ENCODE data around the gene SFXN3.

DNA sequence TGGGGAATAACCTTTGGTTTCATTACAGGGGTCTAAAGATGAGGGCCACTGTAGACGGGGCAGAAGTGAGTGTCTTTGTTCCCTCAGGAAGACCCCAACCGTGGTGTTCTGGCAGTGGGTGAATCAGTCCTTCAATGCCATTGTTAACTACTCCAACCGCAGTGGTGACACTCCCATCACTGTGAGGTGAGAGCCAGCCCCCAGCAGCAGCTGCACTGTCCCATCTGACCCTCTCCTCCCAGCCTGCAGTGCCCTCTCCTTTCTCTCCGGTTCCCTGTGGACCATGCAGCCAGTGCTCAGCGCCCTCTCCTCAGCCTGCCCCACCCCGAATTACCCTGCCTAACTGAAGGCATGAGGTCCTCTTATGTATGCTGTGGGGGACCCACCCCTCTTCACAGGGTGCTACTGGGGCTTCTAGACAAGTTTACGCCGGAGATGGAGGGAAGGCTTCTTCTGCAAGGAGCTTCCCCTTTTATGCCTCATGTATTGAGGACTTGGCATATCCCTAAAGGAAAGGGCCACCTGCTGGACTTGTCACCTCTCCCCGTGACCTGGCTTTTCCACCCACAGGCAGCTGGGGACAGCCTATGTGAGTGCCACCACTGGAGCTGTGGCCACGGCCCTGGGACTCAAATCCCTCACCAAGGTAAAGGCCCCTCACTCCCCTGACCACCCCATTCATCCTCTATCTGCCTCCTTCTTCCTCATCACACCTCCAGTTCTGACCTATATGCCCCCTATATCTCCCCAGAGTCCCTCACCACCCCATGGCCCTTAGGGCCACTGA lies 5.1 kb downstream of the SFXN3 start:
- TF ChIP-seq, protein P1, sequence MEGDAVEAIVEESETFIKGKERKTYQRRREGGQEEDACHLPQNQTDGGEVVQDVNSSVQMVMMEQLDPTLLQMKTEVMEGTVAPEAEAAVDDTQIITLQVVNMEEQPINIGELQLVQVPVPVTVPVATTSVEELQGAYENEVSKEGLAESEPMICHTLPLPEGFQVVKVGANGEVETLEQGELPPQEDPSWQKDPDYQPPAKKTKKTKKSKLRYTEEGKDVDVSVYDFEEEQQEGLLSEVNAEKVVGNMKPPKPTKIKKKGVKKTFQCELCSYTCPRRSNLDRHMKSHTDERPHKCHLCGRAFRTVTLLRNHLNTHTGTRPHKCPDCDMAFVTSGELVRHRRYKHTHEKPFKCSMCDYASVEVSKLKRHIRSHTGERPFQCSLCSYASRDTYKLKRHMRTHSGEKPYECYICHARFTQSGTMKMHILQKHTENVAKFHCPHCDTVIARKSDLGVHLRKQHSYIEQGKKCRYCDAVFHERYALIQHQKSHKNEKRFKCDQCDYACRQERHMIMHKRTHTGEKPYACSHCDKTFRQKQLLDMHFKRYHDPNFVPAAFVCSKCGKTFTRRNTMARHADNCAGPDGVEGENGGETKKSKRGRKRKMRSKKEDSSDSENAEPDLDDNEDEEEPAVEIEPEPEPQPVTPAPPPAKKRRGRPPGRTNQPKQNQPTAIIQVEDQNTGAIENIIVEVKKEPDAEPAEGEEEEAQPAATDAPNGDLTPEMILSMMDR (IDR thresholded peaks at IDR 0.05; ENCODE audit: poor library complexity): no peak
- no peak for TF ChIP-seq EZH2phosphoT487 (IDR thresholded peaks at IDR 0.05; ENCODE audit: low read depth, severe bottlenecking, unreplicated experiment)
